H9 (cell line): ENCODE results near the gene ADO. TPM values are rescaled to one million over a fixed set of nuclear protein-coding genes. Genes with fewer than 3 reads are reported as not detected.
A peak's percentile ranks its signal among the peaks of the same experiment; 100 is the strongest.

Experiments used
- DNase-seq: peaks from one replicate; pipeline ENCODE4 v3.0.0-alpha.2; 2017
- H2AFZ ChIP-seq: one replicate; pipeline ENCODE4 v1.6.1; 2013; ENCODE audit warnings: mild to moderate bottlenecking, low read length, control low read depth, moderate library complexity
- H2AK5ac ChIP-seq: 2 replicates; pipeline ENCODE4 v1.6.1; 2013; ENCODE audit warnings: low read length, control low read depth, mixed read lengths; ENCODE audit not compliant: insufficient read length
- H2BK120ac ChIP-seq: one replicate; pipeline ENCODE4 v1.6.1; 2013; ENCODE audit warnings: low read depth, mild to moderate bottlenecking, low read length, control low read depth, inconsistent platforms; ENCODE audit not compliant: poor library complexity, severe bottlenecking
- H2BK12ac ChIP-seq: 2 replicates; pipeline ENCODE4 v1.6.1; 2013; ENCODE audit warnings: low read length, control low read depth, mixed read lengths, low read depth; ENCODE audit not compliant: insufficient read length
- H2BK15ac ChIP-seq: 2 replicates; pipeline ENCODE4 v1.6.1; 2013; ENCODE audit warnings: low read depth, low read length, control low read depth
- H2BK20ac ChIP-seq: one replicate; pipeline ENCODE4 v1.6.1; 2013; ENCODE audit warnings: low read depth, mild to moderate bottlenecking, low read length, control low read depth, inconsistent platforms; ENCODE audit not compliant: poor library complexity, severe bottlenecking
- H2BK5ac ChIP-seq: 2 replicates; pipeline ENCODE4 v1.6.1; 2013; ENCODE audit warnings: low read length, control low read depth, mixed read lengths; ENCODE audit not compliant: insufficient read length
- H3K14ac ChIP-seq: 2 replicates; pipeline ENCODE4 v1.6.1; 2013; ENCODE audit warnings: low read length, control low read depth; ENCODE audit not compliant: insufficient read depth
- H3K18ac ChIP-seq: 2 replicates; pipeline ENCODE4 v1.6.1; 2013; ENCODE audit warnings: low read depth, mild to moderate bottlenecking, mixed read lengths, low read length, control low read depth; ENCODE audit not compliant: insufficient read length
- H3K23ac ChIP-seq: 2 replicates; pipeline ENCODE4 v1.6.1; 2013; ENCODE audit warnings: low read length, control low read depth, mixed read lengths, low read depth; ENCODE audit not compliant: insufficient read length
- H3K23me2 ChIP-seq: 2 replicates; pipeline ENCODE4 v1.6.1; 2013; ENCODE audit warnings: low read depth, mild to moderate bottlenecking, mixed read lengths, low read length, control low read depth; ENCODE audit not compliant: insufficient read length, poor library complexity, severe bottlenecking
- H3K27ac ChIP-seq: 2 replicates; pipeline ENCODE4 v1.5.1; 2013; ENCODE audit warnings: low read length, control low read depth, mixed read lengths, low read depth; ENCODE audit not compliant: insufficient read length
- H3K27me3 ChIP-seq: 2 replicates; pipeline ENCODE4 v1.6.1; 2013; ENCODE audit warnings: low read length, control low read depth, inconsistent platforms; ENCODE audit not compliant: insufficient read depth
- H3K4ac ChIP-seq: 2 replicates; pipeline ENCODE4 v1.6.1; 2013; ENCODE audit warnings: low read depth, mild to moderate bottlenecking, control low read depth, inconsistent platforms, low read length, moderate library complexity
- H3K4me1 ChIP-seq: 2 replicates; pipeline ENCODE4 v1.6.1; 2013; ENCODE audit warnings: low read length, control low read depth, inconsistent platforms; ENCODE audit not compliant: insufficient read depth
- H3K4me2 ChIP-seq: 2 replicates; pipeline ENCODE4 v1.6.1; 2013; ENCODE audit warnings: low read length, control low read depth, mixed read lengths; ENCODE audit not compliant: insufficient read length, insufficient read depth
- H3K56ac ChIP-seq: 2 replicates; pipeline ENCODE4 v1.6.1; 2013; ENCODE audit warnings: low read depth, mild to moderate bottlenecking, mixed read lengths, low read length, control low read depth; ENCODE audit not compliant: insufficient read length
- H3K79me1 ChIP-seq: 2 replicates; pipeline ENCODE4 v1.6.1; 2013; ENCODE audit warnings: low read depth, mild to moderate bottlenecking, moderate library complexity, low read length, control low read depth, inconsistent platforms; ENCODE audit not compliant: insufficient read depth, poor library complexity, severe bottlenecking
- H3K79me2 ChIP-seq: 2 replicates; pipeline ENCODE4 v1.6.1; 2013; ENCODE audit warnings: low read length, control low read depth, inconsistent platforms; ENCODE audit not compliant: insufficient read depth
- H3K9ac ChIP-seq: 2 replicates; pipeline ENCODE4 v1.6.1; 2013; ENCODE audit warnings: low read length, control low read depth, mixed read lengths; ENCODE audit not compliant: insufficient read length; ENCODE audit errors: extremely low read depth
- H3K9me3 ChIP-seq: one replicate; pipeline ENCODE4 v1.6.1; 2013; ENCODE audit warnings: low read depth, low read length, inconsistent platforms; ENCODE audit not compliant: control insufficient read depth
- H3T11ph ChIP-seq: one replicate; pipeline ENCODE4 v1.6.1; 2013; ENCODE audit warnings: mild to moderate bottlenecking, low read length, control low read depth, inconsistent platforms
- H4K20me1 ChIP-seq: one replicate; pipeline ENCODE4 v1.6.1; 2013; ENCODE audit not compliant: control insufficient read depth, insufficient read length, insufficient read depth
- H4K5ac ChIP-seq: 2 replicates; pipeline ENCODE4 v1.6.1; 2013; ENCODE audit warnings: low read depth, mild to moderate bottlenecking, mixed read lengths, low read length, control low read depth; ENCODE audit not compliant: insufficient read length
- H4K8ac ChIP-seq: replicated peaks from 2 replicates; pipeline ENCODE4 v1.6.1; 2013; ENCODE audit warnings: low read length, control low read depth, mixed read lengths, low read depth; ENCODE audit not compliant: insufficient read length
- H4K91ac ChIP-seq: 2 replicates; pipeline ENCODE4 v1.6.1; 2013; ENCODE audit warnings: low read depth, mild to moderate bottlenecking, moderate library complexity, mixed read lengths, low read length, control low read depth; ENCODE audit not compliant: insufficient read length
- H3K27ac Mint-ChIP-seq, 3 experiments: 2 replicates in 2 of 3; 3 replicates in 1 of 3; pipeline ENCODE4 v1.8.0; 2020 to 2021; ENCODE audit warnings: mixed read lengths in 3 of 3, mild to moderate bottlenecking in 1 of 3, moderate library complexity in 1 of 3
- H3K27me3 Mint-ChIP-seq: 2 replicates; pipeline ENCODE4 v1.8.0; 2021; ENCODE audit warnings: low read depth, mild to moderate bottlenecking, moderate library complexity, mixed read lengths
- H3K36me3 Mint-ChIP-seq, 3 experiments: 2 replicates in 2 of 3; 3 replicates in 1 of 3; pipeline ENCODE4 v1.8.0; 2020 to 2021; ENCODE audit warnings: low read depth in 3 of 3, mixed read lengths in 3 of 3; ENCODE audit not compliant: insufficient read depth in 1 of 3
- H3K4me1 Mint-ChIP-seq, 2 experiments: 2 replicates each; pipeline ENCODE4 v1.8.0; 2020; ENCODE audit warnings: mixed read lengths in 2 of 2
- H3K4me3 Mint-ChIP-seq, 2 experiments: 2 replicates in 1 of 2; 3 replicates in 1 of 2; pipeline ENCODE4 v1.8.0; 2020 to 2021; ENCODE audit warnings: mild to moderate bottlenecking in 2 of 2, mixed read lengths in 2 of 2, moderate library complexity in 1 of 2
- H3K9me3 Mint-ChIP-seq, 2 experiments: 2 replicates in 1 of 2; 3 replicates in 1 of 2; pipeline ENCODE4 v1.8.0; 2020; ENCODE audit warnings: mild to moderate bottlenecking in 2 of 2, mixed read lengths in 2 of 2, moderate library complexity in 1 of 2
- CTCF ChIP-seq: fragments of 200-600 bp; sonication (generic); conservative IDR thresholded peaks from 3 replicates; pipeline ENCODE4 v1.8.0; 2021; ENCODE audit warnings: antibody characterized with exemption, mild to moderate bottlenecking
- WGBS: extraction: QIAGEN DNeasy Blood & Tissue Kit; methylation state at CpG from one replicate; pipeline ENCODE4 v1.1.7; 2013; ENCODE audit warnings: missing lambda C conversion rate, low lambda C conversion rate, mixed read lengths; ENCODE audit not compliant: insufficient read length; ENCODE audit errors: extremely low coverage; 5-methylcytosine and 5-hydroxymethylcytosine counted together
- total RNA-seq: library from RNA; stranded (reverse); gene quantifications from 2 replicates; pipeline ENCODE4 v1.2.1, GENCODE V29; 2021

ADO gene
- total RNA-seq, 1 experiment from 2014 or later, result 31.6 TPM

- no CpG with 5 or more reads among the region's 8 CpGs for WGBS
Observed at GRCh38 chr10:62810156-62810902, 5.8 kb downstream of the ADO start.

More at GRCh38 chr10:62810156-62810902, 5.8 kb downstream of the ADO start:
- Histone ChIP-seq H2AK5ac (no peak overlapping the region), H4K20me1 (no peaks in the 10 kb centered on the region), H3K27me3 (peaks cover 13% of the 10 kb centered on the region; the same call in 1 of the 2 replicates), H2BK15ac (no peak overlapping the region), H4K5ac (no peak overlapping the region), H4K91ac (no peak overlapping the region), H3K23ac (no peak overlapping the region), H3T11ph (no peak overlapping the region), H3K4me2 (no peak overlapping the region), H2BK120ac (no peak overlapping the region), H3K4me1 (no peaks in the 10 kb centered on the region), H2AFZ (no peak overlapping the region), H3K9me3 (no peaks in the 10 kb centered on the region), H3K56ac (no peak overlapping the region), H3K4ac (no peak overlapping the region), H3K27ac (no peak overlapping the region), H3K23me2 (peaks cover 13% of the 10 kb centered on the region), H2BK5ac (no peak overlapping the region), H3K79me1 (no peaks in the 10 kb centered on the region), H4K8ac (no peak overlapping the region), H3K18ac (no peak overlapping the region), H2BK20ac (no peak overlapping the region), H3K79me2 (peaks cover 5% of the 10 kb centered on the region; the same call in 1 of the 2 replicates), H3K9ac (no peak overlapping the region), H2BK12ac (no peak overlapping the region), H3K14ac (no peak overlapping the region)
- no peak for TF ChIP-seq CTCF
- H3K36me3 Mint-ChIP-seq, result peaks cover 2 to 12% (median 12%) of the 10 kb centered on the region in 3 experiments; a peak in 5 of 7 replicates
- peaks cover 22 to 27% of the 10 kb centered on the region in 2 experiments for H3K4me1 Mint-ChIP-seq
- no peak overlapping the region for H3K4me3 Mint-ChIP-seq
- peaks cover 40% of the 10 kb centered on the region for H3K27me3 Mint-ChIP-seq
- H3K27ac Mint-ChIP-seq, result peak overlapping the region in 1 of 3 experiments; percentile 54; a peak in 1 of 7 replicates
- no peak for DNase-seq
- H3K9me3 Mint-ChIP-seq, result no peaks in the 10 kb centered on the region; a peak in 1 of 5 replicates
